Ureter (tissue), 1 donor: ENCODE results near the gene GABBR2. TPM values are rescaled to one million over a fixed set of nuclear protein-coding genes. Genes with fewer than 3 reads are reported as not detected.
"Not testable (repeated sequence)": the region's sequence is repeated elsewhere in the genome, so short reads cannot be mapped to it uniquely, and the experiment has no call there.

Experiments
- DNase-seq: peaks from one replicate; pipeline ENCODE4 v3.0.0-alpha.2; 2020; ENCODE audit warnings: low spot score
- total RNA-seq: library from RNA; stranded (reverse); gene quantifications from one replicate; pipeline ENCODE4 v1.2.4, GENCODE V29; 2023
- donor health status: DM: yes; HTN: yes; CAD: no.

Gene GABBR2
- total RNA-seq, 1 donor from 2014 or later = 12.2 TPM

GRCh38 chr9:98291820-98292219, 416.9 kb downstream of the GABBR2 start:
- no peak for DNase-seq

DNA sequence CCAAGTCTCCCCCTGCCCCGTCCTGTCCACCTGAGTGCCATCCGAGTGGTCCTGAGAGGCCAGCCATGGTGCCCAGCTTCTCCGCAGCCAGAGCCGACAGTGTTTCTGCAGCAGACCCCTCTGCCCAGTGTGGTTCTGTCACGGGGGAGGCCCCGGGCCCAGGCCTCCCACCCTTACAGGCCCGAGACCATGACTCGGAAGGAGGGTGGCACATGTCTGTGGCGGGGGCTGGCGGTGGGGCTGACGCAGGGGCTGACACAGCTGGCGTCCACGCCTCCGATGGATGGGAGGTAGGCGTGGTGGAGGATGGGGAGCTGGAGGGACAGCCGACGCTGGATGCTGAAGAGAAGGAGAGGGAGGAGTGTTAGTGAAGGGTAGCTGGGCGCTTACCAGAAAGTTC, 418.3 kb downstream of the GABBR2 start:
- no peak for DNase-seq

- DNase-seq = no peak
Observed at GRCh38 chr9:98289614-98290201, 419.0 kb downstream of the GABBR2 start.

DNA sequence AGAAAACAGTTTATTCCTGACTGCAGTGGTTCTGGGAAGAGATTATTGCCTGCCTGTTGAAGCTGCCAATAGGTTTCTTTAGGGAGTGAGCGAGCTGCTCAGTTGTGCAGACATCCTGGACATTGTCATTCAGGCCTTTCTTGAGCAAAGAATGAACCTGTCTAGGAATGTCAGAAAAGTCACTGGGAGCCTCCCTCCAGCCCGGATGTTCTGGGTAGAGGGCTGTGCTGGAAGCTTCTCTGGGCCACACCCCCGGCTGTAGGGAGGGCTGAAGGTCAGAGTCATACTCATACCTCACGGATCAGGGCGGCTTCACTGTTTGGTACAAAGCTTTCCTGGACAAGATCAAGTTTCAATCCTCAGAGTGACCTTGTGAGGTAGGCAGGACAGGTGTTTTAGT, 419.9 kb downstream of the GABBR2 start:
- DNase-seq = no peak

DNA sequence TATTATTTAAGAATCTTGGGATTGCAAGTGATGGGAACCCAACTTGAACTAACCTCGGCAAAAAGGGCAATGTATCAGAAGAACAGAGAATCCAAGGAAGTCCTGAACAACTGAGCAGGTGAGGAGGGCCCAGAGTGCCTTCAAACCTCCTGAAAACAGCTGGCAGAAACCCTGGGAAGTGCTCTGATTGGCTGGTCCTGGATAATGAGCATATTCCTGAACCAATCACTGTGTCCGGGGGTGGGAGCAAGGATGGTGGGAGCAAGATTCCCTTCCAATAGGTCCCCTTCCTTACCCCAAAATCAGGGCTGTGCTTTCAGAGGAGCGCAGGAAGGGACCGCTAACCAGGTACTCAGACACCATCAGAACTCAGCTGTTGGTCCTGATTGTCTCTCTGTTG, 421.4 kb downstream of the GABBR2 start:
- no peak for DNase-seq

- DNase-seq = no peak
Observed at GRCh38 chr9:98285446-98285845, 423.3 kb downstream of the GABBR2 start.

DNA sequence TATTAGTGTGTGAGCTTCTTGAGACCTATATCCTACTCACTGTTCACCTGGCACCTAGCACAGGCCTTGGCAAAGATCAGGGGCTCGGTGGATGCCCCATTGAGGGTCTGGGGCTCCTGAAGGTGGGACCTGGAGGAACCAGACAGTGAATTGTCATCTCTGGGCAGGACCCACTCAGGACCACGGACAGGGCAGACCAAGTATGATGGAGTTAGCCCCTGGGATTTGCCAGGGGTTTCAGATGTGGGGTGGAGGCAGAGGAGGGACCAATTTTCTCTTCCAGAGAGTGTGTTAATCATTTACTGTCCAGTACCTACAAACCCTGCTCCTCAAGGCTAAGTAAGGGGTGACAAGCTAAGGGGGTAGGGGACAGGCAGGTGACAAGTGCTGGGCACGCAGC, 424.0 kb downstream of the GABBR2 start:
- DNase-seq = no peak

DNA sequence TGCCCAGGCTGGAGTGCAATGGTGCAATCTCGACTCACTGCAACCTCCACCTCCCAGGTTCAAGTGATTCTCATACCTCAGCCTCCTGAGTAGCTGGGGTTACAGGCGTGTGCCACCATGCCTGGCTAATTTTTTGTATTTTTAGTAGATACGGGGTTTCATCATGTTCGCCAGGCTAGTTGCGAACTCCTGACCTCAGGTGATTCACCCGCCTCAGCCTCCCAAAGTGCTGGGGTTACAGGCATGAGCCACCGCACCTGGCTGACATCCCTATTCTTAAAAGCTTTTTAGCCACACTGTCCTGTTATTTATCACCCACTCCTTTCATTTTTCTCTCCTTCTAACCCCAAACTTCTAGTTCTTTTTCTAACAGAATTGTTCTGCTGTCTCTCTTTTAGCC, 425.6 kb downstream of the GABBR2 start:
- DNase-seq = not testable (repeated sequence)

- no peak for DNase-seq
Observed at GRCh38 chr9:98281281-98281680, 427.5 kb downstream of the GABBR2 start.

DNA sequence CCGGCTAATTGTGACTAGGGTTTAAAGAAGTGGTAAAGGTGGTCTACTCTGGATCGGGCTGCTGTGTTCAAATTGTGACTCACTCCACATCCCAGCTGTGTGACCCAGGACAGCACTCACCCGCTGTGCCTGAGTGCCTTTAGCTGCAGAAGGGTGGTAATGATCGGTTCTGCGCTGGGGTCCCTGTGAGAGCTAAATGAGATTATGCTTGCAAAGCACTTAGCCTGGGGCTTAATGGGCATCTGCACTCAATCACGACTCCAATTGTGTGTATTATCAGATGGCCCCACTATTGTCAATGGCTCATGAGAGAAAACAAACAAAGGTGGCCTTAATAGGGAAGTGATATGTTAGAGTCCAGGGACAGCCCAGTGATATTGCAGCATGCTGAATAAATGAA, 428.2 kb downstream of the GABBR2 start:
- DNase-seq = no peak

GRCh38 chr9:98280162-98280561, 428.6 kb downstream of the GABBR2 start:
- no peak for DNase-seq

DNA sequence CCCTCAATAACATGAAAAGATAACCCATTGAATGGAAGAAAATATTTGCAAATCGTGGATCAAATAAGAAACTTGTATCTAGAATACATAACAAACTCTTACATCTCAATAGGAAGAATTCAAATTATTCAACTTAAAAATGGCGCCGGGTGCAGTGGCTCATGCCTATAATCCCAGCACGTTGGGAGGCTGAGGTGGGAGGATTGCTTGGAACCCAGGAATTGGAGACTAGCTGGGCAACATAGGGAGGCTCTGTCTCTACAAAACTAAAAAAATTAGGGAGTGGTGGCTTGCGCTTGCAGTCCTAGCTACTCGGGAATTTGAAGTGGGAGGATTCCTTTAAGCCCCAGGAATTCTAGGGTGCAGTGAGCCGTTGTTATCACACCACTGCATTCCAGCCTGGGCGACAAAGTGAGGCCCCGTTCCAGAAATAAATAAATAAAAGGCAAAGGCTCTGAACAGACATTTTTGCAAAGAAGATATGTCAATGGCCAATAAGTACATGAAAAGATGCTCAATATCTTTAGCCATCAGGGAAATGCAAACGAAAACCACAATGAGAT, 431.7 kb downstream of the GABBR2 start:
- no peak for DNase-seq

- no peak for DNase-seq
Observed at GRCh38 chr9:98275159-98275558, 433.6 kb downstream of the GABBR2 start.

GRCh38 chr9:98272083-98272482, 436.7 kb downstream of the GABBR2 start:
- no peak for DNase-seq

DNA sequence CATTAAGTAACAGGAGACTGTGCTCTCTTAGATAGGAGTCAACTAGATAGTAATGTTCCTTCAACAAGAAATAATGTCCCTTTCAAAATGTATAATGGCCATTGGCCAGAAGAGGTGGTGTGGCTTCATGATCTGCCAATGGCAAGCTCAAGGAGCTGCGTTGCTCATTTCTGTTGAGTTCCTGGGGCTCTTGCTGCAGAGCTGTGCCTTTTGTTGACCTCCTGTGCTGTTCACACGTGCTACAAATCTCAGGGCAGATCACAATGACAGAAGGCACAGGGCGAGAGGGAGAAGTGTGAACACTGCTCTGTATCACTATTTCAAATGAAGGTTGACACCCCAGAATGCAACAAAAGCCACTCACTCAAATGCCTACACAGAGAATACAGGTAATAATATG, 437.3 kb downstream of the GABBR2 start:
- no peak for DNase-seq

GRCh38 chr9:98270284-98270683, 438.5 kb downstream of the GABBR2 start:
- DNase-seq = not testable (repeated sequence)

- not testable (repeated sequence) for DNase-seq
Observed at GRCh38 chr9:98269652-98270051, 439.1 kb downstream of the GABBR2 start.

- not testable (repeated sequence) for DNase-seq
Observed at GRCh38 chr9:98267556-98267955, 441.2 kb downstream of the GABBR2 start.

- DNase-seq = no peak
Observed at GRCh38 chr9:98264516-98264915, 444.2 kb downstream of the GABBR2 start.

DNA sequence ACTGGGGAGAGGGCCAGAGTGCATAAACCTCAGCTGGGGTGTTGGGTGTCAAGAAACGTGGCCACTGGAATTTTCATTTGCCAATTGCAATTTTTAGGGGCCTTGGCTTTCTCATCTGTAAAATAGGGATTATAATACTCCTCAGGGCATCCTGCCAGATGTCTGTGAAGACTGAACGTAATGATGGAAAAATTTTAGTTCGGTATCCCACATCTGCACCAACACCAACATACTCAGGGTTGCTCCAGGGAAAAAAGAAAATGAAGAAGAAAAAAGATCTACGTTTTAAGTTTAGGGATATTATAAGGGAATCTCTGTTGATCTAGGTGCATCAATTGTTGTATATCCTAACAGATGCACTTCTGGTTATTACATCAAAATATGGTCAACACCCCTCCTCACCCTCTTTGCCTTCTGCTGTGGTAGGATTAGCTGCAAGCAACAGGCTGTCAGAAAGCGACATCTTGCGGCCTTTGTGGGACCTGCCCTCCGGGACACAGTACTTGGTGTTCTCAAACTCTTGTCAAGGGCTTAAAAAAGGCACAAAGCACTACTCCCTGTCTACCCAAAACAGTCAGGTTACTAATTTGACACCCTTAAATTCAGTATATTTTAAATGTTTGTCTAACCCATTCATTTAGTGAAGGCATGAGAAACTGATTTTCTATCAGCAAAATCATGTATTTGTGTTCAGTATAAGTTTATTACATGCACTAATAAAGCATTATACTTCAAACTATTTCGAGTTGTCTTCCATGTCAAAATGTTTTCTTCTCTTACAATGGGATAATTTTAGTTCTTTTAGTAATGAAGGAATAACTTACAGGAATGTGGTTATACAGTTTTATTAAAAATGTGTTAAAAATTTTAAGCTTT, 445.0 kb downstream of the GABBR2 start:
- DNase-seq = peak; percentile 83

DNA sequence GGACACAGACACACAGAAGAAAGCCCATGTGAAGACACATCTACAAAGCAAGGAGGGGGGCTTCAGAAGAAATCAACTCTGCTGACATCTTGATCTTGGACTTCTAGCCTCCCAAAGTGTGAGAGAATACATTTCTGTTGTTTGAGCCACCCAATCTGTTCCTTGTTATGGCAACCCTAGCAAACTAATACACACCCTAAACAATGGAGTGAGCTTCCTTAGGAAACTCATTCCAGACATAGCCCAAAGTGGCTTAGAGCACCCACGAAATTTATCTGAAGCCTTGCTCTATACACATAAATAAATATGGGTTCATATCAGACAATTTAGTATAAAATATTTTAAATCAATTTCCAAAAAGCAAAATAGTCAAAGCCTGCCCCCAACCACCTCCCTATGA, 445.7 kb downstream of the GABBR2 start:
- no peak for DNase-seq

DNA sequence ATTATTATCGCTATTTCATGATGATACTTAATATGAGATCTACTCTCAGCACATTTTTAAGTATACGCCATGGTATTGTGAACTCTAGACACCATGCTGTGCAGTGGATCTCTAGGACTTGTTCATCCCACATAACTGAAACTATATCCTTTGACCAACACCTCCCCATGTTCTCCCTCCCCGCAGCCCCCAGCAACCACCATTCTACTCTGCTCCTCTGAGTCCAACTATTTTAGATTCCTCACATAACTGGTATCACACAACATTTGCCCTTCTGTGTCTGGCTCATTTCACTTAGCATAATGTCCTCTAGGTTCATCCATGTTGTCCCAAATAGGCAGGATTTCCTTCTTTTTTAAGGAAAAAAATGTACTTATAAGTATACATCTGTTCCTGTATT, 446.7 kb downstream of the GABBR2 start:
- no peak for DNase-seq

GRCh38 chr9:98260635-98261034, 448.1 kb downstream of the GABBR2 start:
- no peak for DNase-seq
